Sigmoid colon (tissue), 4 donors: ENCODE results near the gene CRYBG3.

Source experiments
- EP300 ChIP-seq, 4 donors: sonication (generic); formaldehyde crosslinking; IDR thresholded peaks; one replicate each; pipeline ENCODE4 v1.6.1; 2017; ENCODE audit warnings: antibody characterized with exemption in 4 of 4
- POLR2A ChIP-seq, 2 donors: fragments of 450-650 bp; IDR thresholded peaks; one replicate each; pipeline ENCODE4 v1.6.1; 2016; ENCODE audit warnings: antibody characterized with exemption in 2 of 2, mild to moderate bottlenecking in 2 of 2, moderate library complexity in 2 of 2
- POLR2AphosphoS5 ChIP-seq, 4 donors: sonication (generic); formaldehyde crosslinking; IDR thresholded peaks; one replicate each; pipeline ENCODE4 v1.6.1; 2017; ENCODE audit warnings: antibody characterized with exemption in 4 of 4
- TF ChIP-seq, protein P1 (sequence below), 4 experiments: fragments of 450-650 bp in 3 of 4; fragments of 200-600 bp in 1 of 4; IDR thresholded peaks; one replicate each; pipeline ENCODE4 v1.5.1; 2016 to 2019; ENCODE audit warnings: antibody characterized with exemption in 4 of 4, mild to moderate bottlenecking in 3 of 4, moderate library complexity in 2 of 4

DNA sequence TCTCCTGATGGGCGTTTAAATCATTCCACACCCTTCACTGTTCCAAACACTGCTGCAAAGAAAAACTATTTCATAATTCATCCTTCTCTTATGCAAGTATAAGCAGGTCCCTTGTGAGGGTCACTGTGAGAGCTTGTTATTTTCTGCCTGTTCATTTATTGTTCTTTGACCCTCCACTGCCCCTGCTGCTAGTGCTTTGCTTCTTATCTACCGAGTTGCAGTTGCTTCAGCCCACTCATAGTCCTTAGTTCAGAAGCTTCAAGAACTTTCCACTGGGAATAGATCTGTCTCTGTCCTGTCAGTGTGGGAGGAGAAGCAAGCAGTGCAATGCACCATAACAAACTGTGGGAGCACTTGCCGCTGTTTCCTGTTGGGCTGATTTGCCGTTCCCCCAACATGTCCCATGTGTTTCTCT is 110.6 kb downstream of the CRYBG3 start:
- TF ChIP-seq, protein P1, sequence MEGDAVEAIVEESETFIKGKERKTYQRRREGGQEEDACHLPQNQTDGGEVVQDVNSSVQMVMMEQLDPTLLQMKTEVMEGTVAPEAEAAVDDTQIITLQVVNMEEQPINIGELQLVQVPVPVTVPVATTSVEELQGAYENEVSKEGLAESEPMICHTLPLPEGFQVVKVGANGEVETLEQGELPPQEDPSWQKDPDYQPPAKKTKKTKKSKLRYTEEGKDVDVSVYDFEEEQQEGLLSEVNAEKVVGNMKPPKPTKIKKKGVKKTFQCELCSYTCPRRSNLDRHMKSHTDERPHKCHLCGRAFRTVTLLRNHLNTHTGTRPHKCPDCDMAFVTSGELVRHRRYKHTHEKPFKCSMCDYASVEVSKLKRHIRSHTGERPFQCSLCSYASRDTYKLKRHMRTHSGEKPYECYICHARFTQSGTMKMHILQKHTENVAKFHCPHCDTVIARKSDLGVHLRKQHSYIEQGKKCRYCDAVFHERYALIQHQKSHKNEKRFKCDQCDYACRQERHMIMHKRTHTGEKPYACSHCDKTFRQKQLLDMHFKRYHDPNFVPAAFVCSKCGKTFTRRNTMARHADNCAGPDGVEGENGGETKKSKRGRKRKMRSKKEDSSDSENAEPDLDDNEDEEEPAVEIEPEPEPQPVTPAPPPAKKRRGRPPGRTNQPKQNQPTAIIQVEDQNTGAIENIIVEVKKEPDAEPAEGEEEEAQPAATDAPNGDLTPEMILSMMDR (IDR thresholded peaks at IDR 0.05): no peak
- TF ChIP-seq POLR2AphosphoS5 (IDR thresholded peaks at IDR 0.05): no peak
- TF ChIP-seq EP300 (IDR thresholded peaks at IDR 0.05): no peak
- TF ChIP-seq POLR2A (IDR thresholded peaks at IDR 0.05): no peak
